ENCODE measurements around the gene GPR148.
A peak's percentile ranks its signal among the peaks of the same experiment; 100 is the strongest.
"Not testable (repeated sequence)": the region's sequence is repeated elsewhere in the genome, so short reads cannot be mapped to it uniquely, and the experiment has no call there.

GPR148 gene

GRCh38 chr2:130728549-130729316 lies at the start of gene GPR148:
Gene GPR148, plus strand, starts transcription at chr2:130729070. Its CDS starts 82 bp downstream, at chr2:130729152.
- no peak for DNase-seq (ENCODE audit: low read depth, low spot score)

GRCh38 chr2:130692041-130692770 lies 36.7 kb upstream of the GPR148 start:
- DNase-seq (ENCODE audit: low read depth, low spot score), result not testable (repeated sequence)

DNA sequence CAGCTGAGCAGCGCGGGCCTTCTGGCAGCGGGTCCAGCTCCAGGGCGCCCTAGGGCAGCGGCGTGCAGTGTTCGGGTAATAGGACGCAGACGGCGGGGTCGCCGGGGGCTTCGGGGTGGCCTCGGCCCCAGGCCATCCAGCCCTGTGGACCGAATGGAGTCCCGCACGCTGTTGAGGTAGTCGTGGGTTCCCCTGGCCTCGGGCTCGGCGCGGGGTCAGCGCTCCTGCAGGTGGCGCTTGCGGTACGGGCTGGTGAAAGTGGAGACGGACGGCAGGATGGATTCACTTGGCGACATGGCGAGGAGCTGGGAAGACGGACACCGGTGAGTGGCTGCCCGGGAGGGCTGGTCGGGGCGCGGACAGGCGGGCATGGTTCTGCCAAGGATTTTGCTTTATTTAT lies 35.4 kb upstream of the GPR148 start:
- not testable (repeated sequence) for DNase-seq (ENCODE audit: low read depth, low spot score)

DNA sequence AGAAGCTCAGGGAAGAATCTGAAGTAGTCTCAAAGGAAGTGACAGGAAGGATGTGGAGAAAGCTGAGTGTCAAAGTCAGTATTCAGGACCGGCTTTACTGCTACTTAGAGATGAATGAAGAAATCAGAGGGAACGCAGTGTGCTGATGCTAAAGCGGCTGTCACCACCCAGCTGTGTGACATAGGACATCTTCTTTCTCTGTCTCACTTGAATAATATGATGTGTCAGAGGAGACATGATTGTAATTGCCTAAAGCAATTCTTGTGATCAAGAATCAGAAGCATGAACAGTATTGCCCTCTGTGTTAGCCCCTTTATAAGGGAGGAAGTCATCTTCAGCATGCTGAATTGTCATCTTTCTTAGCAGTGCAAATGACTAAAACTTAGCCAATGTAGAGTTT lies 25.6 kb upstream of the GPR148 start:
- not testable (repeated sequence) for DNase-seq (ENCODE audit: low read depth, low spot score)

- not testable (repeated sequence) for DNase-seq (ENCODE audit: low read depth, low spot score)
Observed at GRCh38 chr2:130714795-130715194, 14.1 kb upstream of the GPR148 start.

DNA sequence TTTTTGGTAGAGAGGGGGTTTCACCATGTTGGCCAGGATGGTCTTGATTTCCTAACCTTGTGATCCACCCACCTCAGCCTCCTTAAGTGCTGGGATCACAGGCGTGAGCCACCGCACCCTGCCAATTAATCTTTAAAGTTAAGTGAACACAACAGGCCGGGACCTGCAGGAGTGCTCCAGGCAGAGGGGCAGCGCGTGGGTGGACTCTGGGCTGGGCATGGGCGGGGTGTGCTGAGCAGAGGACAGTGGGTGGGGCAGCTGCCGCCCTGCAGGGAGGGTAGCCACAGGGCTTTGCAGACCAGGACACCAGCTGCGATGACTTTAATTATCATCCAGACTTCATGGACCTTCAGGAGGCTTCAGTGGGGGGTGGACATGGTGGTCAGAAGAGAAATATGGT lies 8.8 kb upstream of the GPR148 start:
- DNase-seq (ENCODE audit: low read depth, low spot score), result no peak

GRCh38 chr2:130720528-130720927 lies 8.3 kb upstream of the GPR148 start:
- DNase-seq (ENCODE audit: low read depth, low spot score), result no peak

- no peak for DNase-seq (ENCODE audit: low read depth, low spot score)
Observed at GRCh38 chr2:130724455-130724854, 4.4 kb upstream of the GPR148 start.

DNA sequence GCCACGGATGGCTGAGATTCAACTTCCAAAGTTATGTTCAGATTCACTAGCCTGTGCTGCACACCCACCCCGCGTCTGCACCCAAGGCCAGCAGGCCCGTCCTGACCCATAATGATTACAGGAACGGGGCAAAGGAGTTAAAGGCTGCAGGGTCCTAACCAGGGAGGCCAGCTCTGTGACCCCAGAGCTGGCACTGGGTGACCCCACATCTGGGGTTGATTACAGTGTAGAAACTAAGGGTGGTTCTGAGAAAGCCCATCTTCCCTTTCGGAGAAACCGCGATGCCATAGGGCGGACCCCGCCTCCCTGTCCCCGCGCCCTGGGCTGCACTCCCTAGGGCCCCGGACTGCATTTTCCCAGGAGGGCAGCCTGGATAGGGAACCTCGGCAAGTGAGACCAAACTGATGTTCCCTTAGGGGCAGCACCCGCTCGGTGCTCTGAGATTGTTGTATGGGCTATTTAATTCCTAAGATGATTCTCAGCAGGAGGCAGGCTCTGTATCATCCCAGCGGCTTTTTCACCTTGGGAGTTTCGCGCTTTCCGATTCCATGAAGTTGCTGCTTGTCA lies 2.2 kb upstream of the GPR148 start:
- DNase-seq (ENCODE audit: low read depth, low spot score), result no peak

- peak; percentile 74 for DNase-seq (ENCODE audit: low read depth, low spot score)
Observed at GRCh38 chr2:130727286-130727924, 1.5 kb upstream of the GPR148 start.

DNA sequence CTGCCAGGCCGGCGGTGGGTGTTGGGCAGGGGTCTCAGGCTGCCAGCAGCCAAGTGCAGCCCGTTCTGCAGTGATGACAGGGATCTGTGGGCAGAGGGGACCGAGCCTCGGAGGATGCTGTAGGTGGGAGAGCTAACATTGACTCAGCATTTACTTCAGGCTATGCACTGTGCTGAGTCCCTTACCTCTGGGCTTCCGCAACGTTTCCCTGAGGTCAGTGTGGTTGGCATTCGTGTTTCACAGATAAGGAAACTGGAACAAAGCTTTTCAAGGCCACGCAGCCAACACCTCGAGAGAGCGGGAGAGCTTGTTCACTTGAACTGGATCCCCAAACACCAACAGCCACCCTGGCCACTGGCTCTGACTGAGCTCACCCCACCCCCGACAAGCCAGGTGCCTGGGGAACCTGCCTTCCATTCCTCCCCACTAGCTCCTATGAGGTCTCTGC lies 839 bp upstream of the GPR148 start:
- DNase-seq (ENCODE audit: low read depth, low spot score), result no peak

GRCh38 chr2:130729322-130730299 lies 741 bp downstream of the GPR148 start:
- no peak for DNase-seq (ENCODE audit: low read depth, low spot score)

- DNase-seq (ENCODE audit: low read depth, low spot score), result not testable (repeated sequence)
Observed at GRCh38 chr2:130732257-130732656, 3.4 kb downstream of the GPR148 start.

DNA sequence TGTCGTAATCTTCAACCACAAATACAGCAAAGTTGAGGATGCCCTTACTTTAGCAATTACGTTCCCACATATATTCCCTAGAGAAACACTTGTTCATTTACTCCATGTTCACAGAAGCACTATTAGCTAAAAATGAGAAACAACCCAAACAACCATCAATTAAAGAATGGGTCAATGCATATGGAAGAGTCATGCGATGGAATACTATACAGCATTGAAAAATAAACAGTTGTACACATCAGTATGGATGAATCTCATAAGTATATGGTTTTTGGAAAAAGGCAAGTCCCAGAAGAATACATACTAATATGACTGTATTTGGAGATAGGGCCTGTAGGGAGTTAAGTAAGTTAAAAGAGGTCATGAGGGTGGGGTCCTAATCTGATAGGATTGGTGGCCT lies 6.3 kb downstream of the GPR148 start:
- DNase-seq (ENCODE audit: low read depth, low spot score), result no peak

DNA sequence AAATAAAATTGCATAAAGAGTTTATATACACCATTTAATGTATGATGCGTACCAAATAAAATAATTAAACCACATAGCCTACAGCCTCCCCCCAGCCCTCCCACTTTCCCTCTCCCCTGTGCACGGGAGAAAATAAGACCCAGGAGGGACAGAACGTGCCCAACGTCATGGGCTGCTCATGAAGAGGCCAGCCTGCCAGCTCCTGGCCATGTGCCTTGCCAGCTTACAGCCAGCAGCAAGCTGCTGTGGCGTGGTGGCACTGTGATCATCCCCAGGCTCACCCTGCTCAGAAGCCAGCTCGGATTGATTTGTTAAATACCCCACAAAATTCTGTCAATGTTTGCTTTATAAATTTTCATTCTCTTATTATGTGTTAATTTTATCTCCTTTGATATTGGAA lies 7.6 kb downstream of the GPR148 start:
- DNase-seq (ENCODE audit: low read depth, low spot score), result no peak

GRCh38 chr2:130737592-130737991 lies 8.7 kb downstream of the GPR148 start:
- no peak for DNase-seq (ENCODE audit: low read depth, low spot score)

DNA sequence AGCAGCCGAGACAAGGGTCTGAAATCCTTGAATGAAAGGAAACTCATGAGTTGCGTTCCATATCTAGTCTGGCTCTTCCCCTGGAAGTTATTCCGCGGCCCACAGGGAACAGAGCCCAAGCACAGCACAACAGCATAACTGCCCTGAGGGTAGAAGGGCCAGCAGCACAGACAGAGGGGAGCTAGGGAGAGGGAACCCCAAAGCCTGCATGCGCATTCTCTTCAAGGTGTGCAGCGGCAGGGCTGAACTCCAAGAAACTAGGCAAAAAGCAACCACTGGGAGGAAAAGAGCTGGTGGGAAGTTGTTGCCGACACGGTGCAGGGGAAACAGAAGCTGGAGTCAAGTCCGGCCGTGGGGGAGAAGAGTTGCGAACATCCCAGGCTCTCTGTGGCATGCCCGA lies 11.8 kb downstream of the GPR148 start:
- no peak for DNase-seq (ENCODE audit: low read depth, low spot score)

DNA sequence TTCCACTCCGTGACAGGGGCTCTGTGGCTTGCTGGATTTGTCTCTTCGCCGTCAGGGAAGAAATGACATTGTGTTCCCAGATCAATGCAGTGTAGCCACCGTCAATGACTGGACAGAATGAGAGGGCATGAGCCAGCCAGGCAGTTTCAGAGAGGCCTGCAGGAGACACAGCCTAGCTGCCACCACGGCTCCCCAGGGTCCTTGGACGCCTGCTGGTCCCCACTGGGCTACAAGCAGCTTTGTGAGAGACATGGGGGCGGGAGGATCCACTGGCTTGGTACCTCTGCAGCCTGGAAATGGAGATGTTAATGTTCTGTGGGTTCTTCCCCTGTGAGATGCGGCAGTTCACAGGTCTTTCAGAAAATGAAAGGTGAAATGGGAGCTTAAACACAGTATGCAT lies 14.4 kb downstream of the GPR148 start:
- DNase-seq (ENCODE audit: low read depth, low spot score), result no peak

- no peak for DNase-seq (ENCODE audit: low read depth, low spot score)
Observed at GRCh38 chr2:130744287-130745117, 15.6 kb downstream of the GPR148 start.

GRCh38 chr2:130749078-130749477 lies 20.2 kb downstream of the GPR148 start:
- no peak for DNase-seq (ENCODE audit: low read depth, low spot score)
